Astrocyte (in vitro differentiated cells and primary cell): ENCODE data around the gene TMIGD3. TPM values are rescaled to one million over a fixed set of nuclear protein-coding genes. Genes with fewer than 3 reads are reported as not detected.

Experiments
- DNase-seq: peaks from one replicate; pipeline ENCODE4 v3.0.0-alpha.2; 2010; ENCODE audit warnings: low read depth
- FAIRE-seq: peaks from 2 replicates; lab custom pipeline; 2011; peaks lifted over from hg19 to GRCh38; lab: Jason Lieb, UNC
- H2AFZ ChIP-seq: 2 replicates; pipeline ENCODE4 v1.6.0; 2012; ENCODE audit warnings: low read depth, low read length, inconsistent platforms
- H3K27ac ChIP-seq: 2 replicates; pipeline ENCODE4 v1.5.1; 2011; ENCODE audit warnings: low read depth, low read length, inconsistent platforms
- H3K27me3 ChIP-seq: 2 replicates; pipeline ENCODE4 v1.6.0; 2011; ENCODE audit warnings: low read length, inconsistent platforms; ENCODE audit not compliant: insufficient read depth
- H3K36me3 ChIP-seq: 2 replicates; pipeline ENCODE4 v1.5.1; 2011; ENCODE audit warnings: low read length, inconsistent platforms; ENCODE audit not compliant: insufficient read depth
- H3K4me1 ChIP-seq: 2 replicates; pipeline ENCODE4 v1.5.1; 2011; ENCODE audit warnings: low read length, inconsistent platforms; ENCODE audit not compliant: insufficient read depth
- H3K4me2 ChIP-seq: 2 replicates; pipeline ENCODE4 v1.6.0; 2012; ENCODE audit warnings: low read length, inconsistent platforms
- H3K4me3 ChIP-seq: 2 replicates; pipeline ENCODE4 v1.5.1; 2011; ENCODE audit warnings: low read depth, mild to moderate bottlenecking, low read length, inconsistent platforms; ENCODE audit not compliant: insufficient read depth
- H3K79me2 ChIP-seq: 2 replicates; pipeline ENCODE4 v1.6.0; 2012; ENCODE audit warnings: mild to moderate bottlenecking, low read length, inconsistent platforms; ENCODE audit not compliant: insufficient read depth
- H3K9ac ChIP-seq: 2 replicates; pipeline ENCODE4 v1.6.0; 2012; ENCODE audit warnings: mild to moderate bottlenecking, low read length, inconsistent platforms
- H3K9me3 ChIP-seq: 2 replicates; pipeline ENCODE4 v1.5.1; 2012; ENCODE audit warnings: low read depth, mild to moderate bottlenecking, low read length, inconsistent platforms; ENCODE audit not compliant: insufficient read depth
- H4K20me1 ChIP-seq: 2 replicates; pipeline ENCODE4 v1.6.0; 2012; ENCODE audit warnings: low read length, inconsistent platforms; ENCODE audit not compliant: insufficient read depth
- H3K27ac Mint-ChIP-seq: one replicate; pipeline ENCODE4 v1.8.0; 2021; ENCODE audit warnings: mild to moderate bottlenecking, mixed read lengths; ENCODE audit not compliant: unreplicated experiment
- H3K27me3 Mint-ChIP-seq: one replicate; pipeline ENCODE4 v1.8.0; 2021; ENCODE audit warnings: low read depth, mixed read lengths; ENCODE audit not compliant: unreplicated experiment
- H3K36me3 Mint-ChIP-seq: one replicate; pipeline ENCODE4 v1.8.0; 2021; ENCODE audit warnings: low read depth, mixed read lengths; ENCODE audit not compliant: unreplicated experiment
- H3K4me1 Mint-ChIP-seq: one replicate; pipeline ENCODE4 v1.8.0; 2021; ENCODE audit warnings: low read depth, mixed read lengths; ENCODE audit not compliant: unreplicated experiment
- H3K4me3 Mint-ChIP-seq: one replicate; pipeline ENCODE4 v1.8.0; 2021; ENCODE audit warnings: mild to moderate bottlenecking, moderate library complexity, mixed read lengths; ENCODE audit not compliant: unreplicated experiment
- H3K9me3 Mint-ChIP-seq: one replicate; pipeline ENCODE4 v1.8.0; 2021; ENCODE audit warnings: mild to moderate bottlenecking, mixed read lengths; ENCODE audit not compliant: unreplicated experiment
- EZH2 ChIP-seq: IDR thresholded peaks from 2 replicates; pipeline ENCODE4 v1.6.1; 2012; ENCODE audit warnings: mild to moderate bottlenecking, low read length, inconsistent platforms; ENCODE audit not compliant: insufficient read depth
- total RNA-seq: library from RNA; stranded (reverse); gene quantifications from 2 replicates; pipeline ENCODE4 v1.2.1, GENCODE V29; 2021
- TF ChIP-seq, protein P1 (sequence below): IDR thresholded peaks from 2 replicates; pipeline ENCODE4 v1.5.1; 2011; ENCODE audit warnings: low read depth, mild to moderate bottlenecking, inconsistent platforms, low read length, moderate library complexity; ENCODE audit not compliant: insufficient read depth

The TMIGD3 gene
- total RNA-seq, 1 donor from 2014 or later: not detected

DNA sequence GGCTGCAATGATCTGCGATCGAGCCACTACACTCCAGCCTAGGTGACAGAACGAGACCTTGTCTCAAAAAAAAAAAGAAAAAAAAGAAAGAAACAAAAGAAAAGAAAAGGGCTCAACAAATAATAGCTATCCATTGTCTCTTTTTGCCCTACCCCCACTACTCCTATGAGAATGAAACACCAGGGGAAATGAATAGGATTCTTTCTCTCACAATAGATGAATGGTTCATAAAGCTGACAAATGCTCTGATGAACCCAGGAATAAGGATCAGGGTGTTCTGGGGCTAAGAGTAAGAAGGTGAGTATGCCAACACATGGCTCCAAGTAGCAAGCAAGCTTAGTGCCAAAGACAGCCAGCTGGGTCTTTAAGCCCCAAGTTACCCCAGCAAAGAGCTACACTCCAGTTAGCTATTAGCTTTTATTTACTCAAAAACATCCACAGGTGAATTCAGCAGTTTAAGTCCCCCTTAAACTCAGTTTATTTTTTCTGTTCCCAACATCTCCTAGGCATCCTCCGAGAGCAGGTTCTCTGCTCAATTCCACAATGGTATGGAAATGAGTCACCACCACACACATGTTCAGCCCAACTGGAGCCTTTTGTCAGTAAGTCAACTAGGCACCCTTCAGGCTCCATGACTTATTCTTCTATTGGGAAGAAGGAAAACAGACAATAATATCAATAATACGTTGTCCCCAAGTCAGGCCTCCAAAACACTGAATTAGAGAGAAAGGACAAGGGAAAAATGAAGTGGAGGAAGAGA, 4.2 kb downstream of the TMIGD3 start:
- H3K4me2 ChIP-seq: no peak overlapping the region
- FAIRE-seq: no peak
- Mint-ChIP-seq H3K9me3 (peaks cover 2% of the 10 kb centered on the region), H3K27me3 (peaks cover 16% of the 10 kb centered on the region), H3K36me3 (no peaks in the 10 kb centered on the region), H3K27ac (no peak overlapping the region), H3K4me3 (no peak overlapping the region), H3K4me1 (no peaks in the 10 kb centered on the region)
- TF ChIP-seq, protein P1, sequence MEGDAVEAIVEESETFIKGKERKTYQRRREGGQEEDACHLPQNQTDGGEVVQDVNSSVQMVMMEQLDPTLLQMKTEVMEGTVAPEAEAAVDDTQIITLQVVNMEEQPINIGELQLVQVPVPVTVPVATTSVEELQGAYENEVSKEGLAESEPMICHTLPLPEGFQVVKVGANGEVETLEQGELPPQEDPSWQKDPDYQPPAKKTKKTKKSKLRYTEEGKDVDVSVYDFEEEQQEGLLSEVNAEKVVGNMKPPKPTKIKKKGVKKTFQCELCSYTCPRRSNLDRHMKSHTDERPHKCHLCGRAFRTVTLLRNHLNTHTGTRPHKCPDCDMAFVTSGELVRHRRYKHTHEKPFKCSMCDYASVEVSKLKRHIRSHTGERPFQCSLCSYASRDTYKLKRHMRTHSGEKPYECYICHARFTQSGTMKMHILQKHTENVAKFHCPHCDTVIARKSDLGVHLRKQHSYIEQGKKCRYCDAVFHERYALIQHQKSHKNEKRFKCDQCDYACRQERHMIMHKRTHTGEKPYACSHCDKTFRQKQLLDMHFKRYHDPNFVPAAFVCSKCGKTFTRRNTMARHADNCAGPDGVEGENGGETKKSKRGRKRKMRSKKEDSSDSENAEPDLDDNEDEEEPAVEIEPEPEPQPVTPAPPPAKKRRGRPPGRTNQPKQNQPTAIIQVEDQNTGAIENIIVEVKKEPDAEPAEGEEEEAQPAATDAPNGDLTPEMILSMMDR: no peak
- no peak for TF ChIP-seq EZH2
- no peak overlapping the region for H3K27ac ChIP-seq
- H4K20me1 ChIP-seq: no peaks in the 10 kb centered on the region
- peaks cover 5% of the 10 kb centered on the region for H3K27me3 ChIP-seq
- no peak overlapping the region for H3K4me3 ChIP-seq
- H3K36me3 ChIP-seq: no peaks in the 10 kb centered on the region
- H3K79me2 ChIP-seq: no peaks in the 10 kb centered on the region
- H3K4me1 ChIP-seq: no peaks in the 10 kb centered on the region
- DNase-seq: no peak
- no peak overlapping the region for H2AFZ ChIP-seq
- H3K9ac ChIP-seq: no peak overlapping the region
- H3K9me3 ChIP-seq: no peaks in the 10 kb centered on the region

DNA sequence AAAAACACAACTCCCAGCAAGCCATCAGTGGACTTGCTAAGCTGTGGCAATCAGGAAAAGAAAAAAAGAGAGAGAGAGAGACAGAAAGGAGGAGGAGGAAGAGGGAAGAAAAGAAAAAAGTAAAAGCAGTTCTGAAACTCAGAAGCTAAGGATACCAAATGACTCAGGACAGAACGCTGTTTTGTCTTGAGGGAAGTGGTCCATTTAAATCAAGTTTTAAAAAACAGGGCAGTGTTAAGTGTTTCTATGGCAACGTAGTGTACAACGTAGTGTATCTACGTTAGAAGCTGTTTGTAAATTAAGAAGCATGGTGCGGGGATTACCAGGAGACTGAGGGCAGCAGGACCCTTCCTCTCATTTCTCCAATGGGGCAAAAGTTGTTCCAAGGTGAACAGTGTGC, 5.8 kb downstream of the TMIGD3 start:
- Histone ChIP-seq H3K36me3 (no peaks in the 10 kb centered on the region), H2AFZ (no peak overlapping the region), H3K4me1 (no peaks in the 10 kb centered on the region), H3K9me3 (no peaks in the 10 kb centered on the region), H3K79me2 (no peaks in the 10 kb centered on the region), H3K9ac (no peak overlapping the region), H3K27ac (no peak overlapping the region), H3K27me3 (no peaks in the 10 kb centered on the region), H3K4me3 (no peak overlapping the region), H4K20me1 (no peaks in the 10 kb centered on the region), H3K4me2 (no peak overlapping the region)
- Mint-ChIP-seq H3K4me1 (no peaks in the 10 kb centered on the region), H3K9me3 (peaks cover 2% of the 10 kb centered on the region), H3K27me3 (peaks cover 7% of the 10 kb centered on the region), H3K27ac (no peak overlapping the region), H3K36me3 (no peaks in the 10 kb centered on the region), H3K4me3 (peak overlapping the region; percentile 16)
- DNase-seq (no peak), FAIRE-seq (no peak)
- no peak for TF ChIP-seq EZH2
- TF ChIP-seq, protein P1: no peak

DNA sequence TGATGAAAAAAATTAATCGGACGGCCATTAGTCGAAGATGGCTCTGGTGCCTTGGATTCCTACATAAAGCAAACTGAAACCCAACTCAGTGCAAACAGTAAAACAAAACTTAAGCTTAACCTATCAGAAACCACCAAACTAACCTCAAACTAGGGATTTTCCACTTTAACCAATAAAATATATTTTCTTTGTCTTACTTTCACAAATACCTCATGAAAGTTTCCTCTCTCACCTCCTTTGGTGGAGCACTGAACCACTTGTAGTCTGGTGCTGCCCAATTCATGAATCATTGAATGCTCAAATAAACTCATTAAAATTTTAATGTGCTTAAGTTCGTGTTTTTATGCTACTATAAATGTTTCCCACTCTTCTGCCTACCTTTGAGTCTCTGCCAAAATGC, 7.0 kb downstream of the TMIGD3 start:
- Histone ChIP-seq H3K4me3 (no peak overlapping the region), H3K27ac (no peak overlapping the region), H3K9ac (no peak overlapping the region), H2AFZ (no peak overlapping the region), H3K79me2 (no peaks in the 10 kb centered on the region), H3K36me3 (no peaks in the 10 kb centered on the region), H4K20me1 (no peaks in the 10 kb centered on the region), H3K4me1 (no peaks in the 10 kb centered on the region), H3K9me3 (no peaks in the 10 kb centered on the region), H3K4me2 (no peak overlapping the region), H3K27me3 (no peaks in the 10 kb centered on the region)
- Mint-ChIP-seq H3K4me1 (no peaks in the 10 kb centered on the region), H3K36me3 (no peaks in the 10 kb centered on the region), H3K4me3 (no peak overlapping the region), H3K27me3 (peaks cover 6% of the 10 kb centered on the region), H3K27ac (no peak overlapping the region), H3K9me3 (peaks cover 2% of the 10 kb centered on the region)
- no peak for FAIRE-seq
- TF ChIP-seq EZH2: no peak
- TF ChIP-seq, protein P1: no peak
- DNase-seq: no peak
